Thoracic aorta (tissue), 2 donors: ENCODE measurements around the gene KRT75. TPM values are rescaled to one million over a fixed set of nuclear protein-coding genes. Genes with fewer than 3 reads are reported as not detected.

Experiments
- ATAC-seq: fragments of 150-250 bp; one replicate; pipeline ENCODE4 v1.8.0; 2017; ENCODE audit warnings: low read depth; ENCODE audit not compliant: insufficient number of reproducible peaks, low FRiP score
- DNase-seq: peaks from one replicate; pipeline ENCODE4 v3.0.0-alpha.2; 2020; ENCODE audit warnings: low spot score
- H3K27ac ChIP-seq, 2 donors: fragments of 200-600 bp; sonication (generic); 1 replicate in 1 of 2; 2 replicates in 1 of 2; pipeline ENCODE4 v1.5.1; 2016; ENCODE audit warnings: mild to moderate bottlenecking in 2 of 2, moderate library complexity in 2 of 2
- H3K27me3 ChIP-seq: fragments of 200-600 bp; sonication (generic); replicated peaks from 2 replicates; pipeline ENCODE4 v1.6.0; 2016; ENCODE audit warnings: mild to moderate bottlenecking; ENCODE audit not compliant: insufficient read depth
- H3K36me3 ChIP-seq: fragments of 200-600 bp; sonication (generic); one replicate; pipeline ENCODE4 v1.5.1; 2016
- H3K4me1 ChIP-seq, 2 donors: fragments of 200-600 bp; sonication (generic); 1 replicate in 1 of 2; 2 replicates in 1 of 2; pipeline versions ENCODE4 v1.5.1 to v1.6.0; 2016; ENCODE audit warnings: low read depth in 2 of 2, mild to moderate bottlenecking in 1 of 2; ENCODE audit not compliant: control insufficient read depth in 1 of 2
- H3K4me3 ChIP-seq: fragments of 200-600 bp; sonication (generic); 2 replicates; pipeline ENCODE4 v1.5.1; 2016; ENCODE audit warnings: mild to moderate bottlenecking
- H3K9me3 ChIP-seq: fragments of 200-600 bp; sonication (generic); 2 replicates; pipeline ENCODE4 v1.5.1; 2016
- CTCF ChIP-seq: fragments of 200-600 bp; sonication (generic); IDR thresholded peaks from one replicate; pipeline ENCODE4 v1.5.1; 2019; ENCODE audit warnings: antibody characterized with exemption
- total RNA-seq, 2 donors: library from RNA; depleted of rRNA; stranded (reverse); fragments of >200 nt; gene quantifications; one replicate each; pipeline versions ENCODE4 v1.1.0 to v1.2.3, GENCODE V29; 2016

The KRT75 gene
- total RNA-seq, 2 donors from 2014 or later, result not detected

DNA sequence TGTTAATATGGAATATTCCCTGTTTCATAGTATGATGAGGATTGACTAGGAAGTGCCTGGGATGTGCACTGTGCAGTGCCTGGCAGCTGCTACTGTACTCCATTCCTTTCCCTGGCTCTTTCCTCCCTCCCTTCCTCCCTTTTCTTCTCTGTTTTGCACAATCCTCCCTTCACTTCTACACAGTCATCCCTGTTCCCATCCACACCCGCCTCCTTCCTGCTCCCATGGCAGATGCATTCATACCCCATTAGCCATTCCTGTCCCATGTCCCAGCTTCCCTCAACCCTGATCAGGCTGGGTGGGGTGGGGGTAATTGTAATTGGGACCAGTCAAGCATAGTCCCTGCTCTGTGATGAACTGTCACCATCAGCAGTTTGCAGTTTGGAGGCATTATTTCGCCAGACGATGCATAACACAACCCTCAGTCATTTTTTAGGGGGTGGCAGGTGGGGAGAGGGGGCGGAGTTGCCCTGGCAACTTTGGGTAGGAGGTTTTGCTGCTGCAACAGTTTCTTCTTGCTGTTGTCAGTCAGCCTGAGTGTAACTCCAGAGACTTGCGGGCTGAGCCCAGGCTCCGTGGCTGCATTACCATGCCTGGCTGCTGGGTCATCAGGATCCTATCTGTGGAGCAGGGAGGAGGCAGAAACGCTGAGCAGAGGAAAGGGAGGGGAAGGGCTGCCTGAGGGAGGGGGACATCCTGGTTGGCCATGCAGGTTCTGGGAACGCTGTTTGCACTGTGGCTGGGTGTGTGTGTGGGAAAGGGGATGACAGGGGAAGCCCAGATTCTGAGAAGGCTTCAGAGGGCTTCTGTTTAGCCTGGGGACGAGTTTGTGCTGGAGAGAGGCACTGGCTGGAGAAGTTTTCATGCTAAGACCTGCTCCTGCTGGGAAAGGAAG lies 44.6 kb downstream of the KRT75 start:
- peaks cover 0 to 9% of the 10 kb centered on the region in 2 donors for H3K4me1 ChIP-seq
- no peaks in the 10 kb centered on the region for H3K9me3 ChIP-seq
- H3K27ac ChIP-seq, result no peak overlapping the region
- no peaks in the 10 kb centered on the region for H3K27me3 ChIP-seq
- DNase-seq, result no peak
- no peak for TF ChIP-seq CTCF
- no peak for ATAC-seq
- H3K36me3 ChIP-seq, result no peaks in the 10 kb centered on the region
- H3K4me3 ChIP-seq, result no peak overlapping the region

GRCh38 chr12:52387859-52388258 lies 46.3 kb downstream of the KRT75 start:
- H3K27ac ChIP-seq, result no peak overlapping the region
- ATAC-seq, result no peak
- no peak overlapping the region for H3K4me3 ChIP-seq
- H3K27me3 ChIP-seq, result no peaks in the 10 kb centered on the region
- H3K36me3 ChIP-seq, result no peaks in the 10 kb centered on the region
- TF ChIP-seq CTCF, result no peak
- no peak for DNase-seq
- H3K4me1 ChIP-seq, result peaks cover 0 to 9% of the 10 kb centered on the region in 2 donors
- H3K9me3 ChIP-seq, result no peaks in the 10 kb centered on the region

DNA sequence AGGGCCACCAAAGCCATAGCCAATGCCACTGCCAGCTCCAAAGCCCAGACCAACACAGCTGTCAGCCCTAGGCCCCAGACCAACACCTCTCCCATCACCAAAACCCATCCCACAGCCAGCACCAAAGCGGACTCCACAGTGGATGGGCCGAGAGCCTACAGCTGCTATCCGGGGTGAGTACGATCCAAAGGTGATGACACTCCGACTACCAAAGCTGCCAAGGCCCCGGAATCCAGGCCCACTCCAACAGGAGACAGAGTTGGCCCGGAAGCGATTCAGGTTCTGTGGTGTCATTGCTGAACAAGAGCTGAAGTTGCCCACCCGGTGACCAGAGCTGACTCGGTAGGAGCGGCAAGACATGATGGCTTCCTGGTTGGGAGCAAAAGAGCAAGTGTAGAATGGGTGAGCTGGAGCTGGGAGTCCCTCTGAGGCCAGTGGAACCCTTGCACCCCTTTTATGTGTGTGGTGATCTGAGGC lies 48.9 kb downstream of the KRT75 start, which contains the start of gene KRT84:
TSS of gene KRT84 (minus strand) at position 427 of the 477 bp plus-strand sequence. CDS start at position 360, 67 bp downstream.
- ATAC-seq (no peak), DNase-seq (no peak)
- no peaks in the 10 kb centered on the region for H3K4me1 ChIP-seq
- no peaks in the 10 kb centered on the region for H3K9me3 ChIP-seq
- no peak for TF ChIP-seq CTCF
- H3K4me3 ChIP-seq, result no peak within 1 kb of the TSS
- H3K27ac ChIP-seq, result no peak within 1 kb of the TSS
- no peaks in the 10 kb centered on the region for H3K27me3 ChIP-seq
- no peaks in the 10 kb centered on the region for H3K36me3 ChIP-seq

DNA sequence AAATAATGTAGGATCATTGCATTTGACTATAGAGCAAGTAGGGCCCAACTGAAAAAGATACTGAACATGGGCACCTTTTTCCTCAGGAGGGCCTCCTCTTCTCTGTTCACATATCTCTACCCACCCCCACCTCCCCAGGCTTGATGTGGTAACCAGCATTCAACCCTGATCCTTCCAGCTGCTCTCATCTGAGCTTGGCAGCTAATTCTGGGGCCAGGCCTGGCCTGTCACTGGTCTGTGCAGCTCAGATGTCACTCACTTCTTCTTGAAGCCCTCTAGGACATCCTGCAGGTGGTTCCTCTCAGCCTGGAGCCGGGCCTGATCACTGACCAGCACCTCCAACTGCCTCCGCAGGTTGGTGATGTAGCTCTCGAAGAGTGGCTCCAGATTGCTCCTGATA lies 50.8 kb downstream of the KRT75 start:
- no peak overlapping the region for H3K27ac ChIP-seq
- no peaks in the 10 kb centered on the region for H3K27me3 ChIP-seq
- TF ChIP-seq CTCF, result no peak
- DNase-seq, result no peak
- no peaks in the 10 kb centered on the region for H3K9me3 ChIP-seq
- no peaks in the 10 kb centered on the region for H3K4me1 ChIP-seq
- no peak overlapping the region for H3K4me3 ChIP-seq
- H3K36me3 ChIP-seq, result no peaks in the 10 kb centered on the region
- ATAC-seq, result no peak

- DNase-seq, result no peak
- no peak for TF ChIP-seq CTCF
- H3K36me3 ChIP-seq, result no peaks in the 10 kb centered on the region
- no peak overlapping the region for H3K27ac ChIP-seq
- H3K27me3 ChIP-seq, result no peaks in the 10 kb centered on the region
- no peak overlapping the region for H3K4me3 ChIP-seq
- no peak for ATAC-seq
- no peaks in the 10 kb centered on the region for H3K4me1 ChIP-seq
- no peaks in the 10 kb centered on the region for H3K9me3 ChIP-seq
These were observed 51.3 kb downstream of the KRT75 start for GRCh38 chr12:52382854-52383253.
